ENCODE results near the gene CHID1. TPM values are rescaled to one million over a fixed set of nuclear protein-coding genes. Genes with fewer than 3 reads are reported as not detected.

CHID1 gene
- polyA plus RNA-seq, 1 experiment = 95.5 TPM

DNA sequence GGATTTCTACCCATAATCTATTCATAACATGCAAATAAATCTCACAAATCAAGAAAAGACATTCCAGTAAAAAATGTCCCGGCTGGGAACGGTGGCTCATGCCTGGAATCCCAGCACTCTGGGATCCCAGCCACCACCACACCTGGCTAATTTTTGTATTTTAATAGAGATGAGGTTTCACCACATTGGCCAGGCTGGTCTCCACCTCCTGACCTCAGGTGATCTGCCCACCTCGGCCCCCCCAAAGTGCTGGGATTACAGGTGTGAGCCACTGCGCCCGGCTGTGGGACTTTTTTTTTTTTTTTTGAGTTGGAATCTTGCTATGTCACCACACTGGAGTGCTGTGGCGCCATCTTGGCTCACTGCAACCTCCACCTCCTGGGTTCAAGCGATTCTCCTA lies 4.7 kb downstream of the CHID1 start:
- no peak for DNase-seq (ENCODE audit: low read depth, low spot score)
- Histone ChIP-seq H3K27me3 (ENCODE audit: control insufficient read depth, insufficient read depth, low read length) (no peaks in the 10 kb centered on the region), H3K9me3 (ENCODE audit: control insufficient read depth, insufficient read depth, low read length) (no peaks in the 10 kb centered on the region), H3K27ac (ENCODE audit: low read depth, low read length) (no peak overlapping the region), H3K4me3 (ENCODE audit: low read depth, low read length) (no peak overlapping the region)
- POLR2A ChIA-PET = no interaction called here
- TF ChIP-seq CTCF (IDR thresholded peaks at IDR 0.05; ENCODE audit: low read depth, low read length) = no peak
- CTCF ChIA-PET = no interaction called here

DNA sequence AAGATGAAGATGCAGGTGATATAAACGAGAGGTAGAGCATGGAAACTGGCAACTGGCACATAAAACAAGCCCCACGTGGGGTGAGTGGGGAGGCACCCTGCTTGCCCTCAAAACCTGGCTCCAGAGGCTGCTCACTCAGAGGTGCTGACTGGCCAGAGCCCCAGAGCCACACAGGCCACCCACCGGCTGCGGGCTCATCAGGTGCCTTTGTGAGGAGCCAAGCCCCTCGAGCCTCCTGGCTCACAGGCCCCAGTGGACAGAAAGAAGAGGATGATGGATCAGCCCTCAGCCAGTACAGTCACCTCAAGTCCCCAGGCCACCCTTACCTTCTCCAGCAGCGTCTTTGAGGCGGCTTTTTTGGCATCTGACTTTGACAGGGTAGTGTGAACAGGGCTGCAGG lies 6.2 kb downstream of the CHID1 start:
- Histone ChIP-seq H3K27ac (ENCODE audit: low read depth, low read length) (no peak overlapping the region), H3K9me3 (ENCODE audit: control insufficient read depth, insufficient read depth, low read length) (no peaks in the 10 kb centered on the region), H3K27me3 (ENCODE audit: control insufficient read depth, insufficient read depth, low read length) (no peaks in the 10 kb centered on the region), H3K4me3 (ENCODE audit: low read depth, low read length) (no peak overlapping the region)
- DNase-seq (ENCODE audit: low read depth, low spot score) = no peak
- no peak for TF ChIP-seq CTCF (IDR thresholded peaks at IDR 0.05; ENCODE audit: low read depth, low read length)
- POLR2A ChIA-PET = no interaction called here
- CTCF ChIA-PET = no interaction called here

- DNase-seq (ENCODE audit: low read depth, low spot score) = no peak
- H3K27ac ChIP-seq (ENCODE audit: low read depth, low read length) = no peak overlapping the region
- no peaks in the 10 kb centered on the region for H3K27me3 ChIP-seq (ENCODE audit: control insufficient read depth, insufficient read depth, low read length)
- POLR2A ChIA-PET = no interaction called here
- CTCF ChIA-PET = no interaction called here
- no peak overlapping the region for H3K4me3 ChIP-seq (ENCODE audit: low read depth, low read length)
- H3K9me3 ChIP-seq (ENCODE audit: control insufficient read depth, insufficient read depth, low read length) = no peaks in the 10 kb centered on the region; the same call in 1 of the 2 replicates
- TF ChIP-seq CTCF (IDR thresholded peaks at IDR 0.05; ENCODE audit: low read depth, low read length) = no peak
These were observed 9.1 kb downstream of the CHID1 start for GRCh38 chr11:901452-902061.

DNA sequence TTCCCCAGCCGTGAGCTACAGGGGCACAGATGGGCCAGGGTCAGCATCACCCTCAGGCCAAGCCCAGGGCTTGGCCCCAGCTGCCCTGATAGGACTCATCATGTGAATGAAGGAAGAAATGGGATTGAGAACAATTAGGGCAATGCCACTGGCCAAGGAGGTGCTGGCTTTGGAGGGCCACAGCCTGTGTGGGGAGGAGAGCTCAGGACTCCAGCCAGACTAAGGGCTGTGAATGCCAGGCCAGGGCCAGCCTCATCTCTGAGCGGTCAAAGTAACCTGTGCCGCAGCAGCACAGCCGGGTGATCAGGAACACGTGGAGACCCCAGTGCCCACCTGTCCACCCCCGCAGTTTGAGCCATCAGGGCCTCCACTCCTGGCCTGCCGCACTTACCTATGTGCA lies 10.1 kb downstream of the CHID1 start:
- TF ChIP-seq CTCF (IDR thresholded peaks at IDR 0.05; ENCODE audit: low read depth, low read length) = no peak
- no peak for DNase-seq (ENCODE audit: low read depth, low spot score)
- Histone ChIP-seq H3K9me3 (ENCODE audit: control insufficient read depth, insufficient read depth, low read length) (no peaks in the 10 kb centered on the region; the same call in 1 of the 2 replicates), H3K27me3 (ENCODE audit: control insufficient read depth, insufficient read depth, low read length) (no peaks in the 10 kb centered on the region), H3K27ac (ENCODE audit: low read depth, low read length) (no peak overlapping the region), H3K4me3 (ENCODE audit: low read depth, low read length) (no peak overlapping the region)
- ChIA-PET POLR2A (interaction anchor here (0.6 kb wide), 1 partner anchor 489 kb away, joined by 3 read pairs; the partner anchor contains the start of gene BRSK2), CTCF (no interaction called here)

DNA sequence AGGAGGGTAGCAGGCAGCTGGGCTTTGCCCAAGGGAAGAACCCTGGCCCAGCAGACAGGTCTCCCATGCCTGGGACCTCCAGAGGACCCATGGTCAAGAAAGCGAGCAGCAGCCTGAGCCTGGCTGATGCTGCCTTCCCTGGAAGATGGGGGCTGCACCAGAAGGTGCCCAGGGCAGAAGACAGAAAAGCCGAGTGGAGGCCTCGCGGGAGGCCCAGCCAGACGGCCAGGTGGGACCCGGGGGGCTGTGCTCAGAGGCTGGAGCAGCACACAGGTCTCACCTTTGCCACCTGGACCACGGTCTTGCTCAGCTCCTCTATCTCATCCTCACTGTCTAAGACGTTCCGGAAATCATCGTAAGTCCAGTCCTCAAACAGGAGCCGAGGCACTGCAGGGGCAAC lies 10.9 kb downstream of the CHID1 start:
- Histone ChIP-seq H3K4me3 (ENCODE audit: low read depth, low read length) (no peak overlapping the region), H3K27ac (ENCODE audit: low read depth, low read length) (no peak overlapping the region), H3K27me3 (ENCODE audit: control insufficient read depth, insufficient read depth, low read length) (no peaks in the 10 kb centered on the region), H3K9me3 (ENCODE audit: control insufficient read depth, insufficient read depth, low read length) (no peaks in the 10 kb centered on the region; the same call in 1 of the 2 replicates)
- CTCF ChIA-PET = no interaction called here
- no peak for DNase-seq (ENCODE audit: low read depth, low spot score)
- TF ChIP-seq CTCF (IDR thresholded peaks at IDR 0.05; ENCODE audit: low read depth, low read length) = no peak
- POLR2A ChIA-PET = no interaction called here
